Measurements from ENCODE around the gene UCK1.
A peak's percentile ranks its signal among the peaks of the same experiment; 100 is the strongest.

Gene UCK1

DNA sequence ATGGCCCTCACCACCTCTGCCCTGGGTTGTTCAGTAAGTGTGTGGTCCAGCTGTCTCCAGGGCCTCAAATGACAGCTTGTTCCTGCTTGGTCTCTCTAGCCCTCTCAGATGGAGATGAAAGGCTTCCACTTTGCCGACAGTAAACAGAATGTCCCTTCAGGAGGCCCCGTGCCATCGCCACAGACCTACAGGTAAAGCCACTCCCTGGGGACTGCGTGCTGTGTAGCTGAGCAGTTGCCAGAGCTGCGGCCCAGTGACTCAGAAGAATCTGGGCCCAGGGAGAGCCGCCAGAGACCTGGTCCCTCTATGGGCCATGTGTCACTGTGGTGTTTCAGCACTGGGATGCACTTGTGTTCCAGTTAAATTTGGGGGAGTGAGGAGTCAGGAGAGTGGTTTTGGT is 39.0 kb downstream of the UCK1 start:
- no peak for DNase-seq

DNA sequence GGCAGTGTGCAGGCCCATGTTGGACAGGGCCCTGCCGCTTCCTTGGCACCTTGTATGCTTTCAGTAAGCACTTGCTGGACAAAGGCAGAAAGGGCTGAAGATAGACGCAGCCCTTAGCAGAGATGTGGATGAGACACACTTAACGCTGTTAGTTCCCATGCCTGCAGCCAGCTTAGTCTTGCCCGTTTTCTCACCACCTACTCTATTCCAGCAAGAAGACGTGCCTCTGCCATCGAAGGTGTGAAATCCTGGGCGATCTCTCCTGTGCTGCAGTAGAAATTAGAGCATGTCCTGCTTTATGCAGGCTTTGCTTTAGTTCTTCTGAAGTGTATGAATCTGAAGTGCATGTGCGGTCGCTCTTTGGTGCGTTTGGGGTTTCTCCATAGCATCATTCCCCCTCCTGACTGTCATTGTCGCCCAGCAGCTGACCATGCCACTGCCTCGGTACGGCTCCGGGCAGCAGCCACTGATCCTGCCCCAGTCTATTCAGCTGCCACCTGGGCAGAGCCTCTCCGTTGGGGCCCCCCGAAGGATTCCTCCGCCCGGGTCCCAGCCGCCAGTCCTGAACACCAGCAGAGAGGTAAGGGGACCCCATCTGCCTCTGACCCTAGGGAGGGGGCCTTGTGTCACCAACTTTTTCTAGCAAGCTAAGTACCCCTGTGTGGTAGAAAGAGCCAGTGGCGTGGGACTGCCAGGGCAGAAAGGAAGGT is 39.9 kb downstream of the UCK1 start:
- DNase-seq = no peak

DNA sequence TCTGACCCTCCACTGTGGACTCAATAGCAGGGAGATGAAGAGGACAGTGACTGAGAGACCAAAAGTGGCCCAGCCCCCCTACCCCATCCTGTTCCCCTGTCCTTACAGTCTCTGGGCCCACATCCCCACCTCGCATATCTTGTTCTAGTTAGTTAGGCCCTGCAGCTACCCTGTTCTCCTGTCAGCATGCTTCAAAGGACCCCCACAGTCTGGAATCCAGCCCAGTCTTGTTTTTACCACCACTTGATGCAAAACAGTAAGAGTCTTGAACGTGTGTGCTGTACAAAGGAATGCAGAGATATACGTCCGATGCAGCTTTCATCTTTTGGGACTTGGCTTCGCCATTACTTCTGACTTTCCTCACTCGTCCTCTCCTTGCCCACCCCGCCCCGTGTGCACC is 40.5 kb downstream of the UCK1 start:
- no peak for DNase-seq

DNA sequence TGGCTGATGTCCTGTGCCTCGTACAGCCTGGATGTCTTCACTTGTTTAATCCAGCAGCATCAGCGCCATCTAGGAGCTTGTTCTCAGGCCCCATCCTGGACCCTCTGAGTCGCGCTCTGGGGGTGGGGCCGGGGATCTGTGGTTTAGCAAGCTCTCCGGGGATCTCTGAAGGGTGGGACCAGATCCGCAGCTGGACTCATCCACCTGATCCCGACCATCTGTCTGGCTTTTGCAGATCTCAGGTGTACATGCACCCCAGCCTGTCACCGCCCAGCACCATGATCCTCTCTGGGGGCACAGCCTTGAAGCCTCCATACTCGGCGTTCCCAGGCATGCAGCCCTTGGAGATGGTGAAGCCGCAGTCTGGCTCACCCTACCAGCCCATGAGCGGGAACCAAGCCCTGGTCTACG is 43.4 kb downstream of the UCK1 start:
- no peak for DNase-seq

DNA sequence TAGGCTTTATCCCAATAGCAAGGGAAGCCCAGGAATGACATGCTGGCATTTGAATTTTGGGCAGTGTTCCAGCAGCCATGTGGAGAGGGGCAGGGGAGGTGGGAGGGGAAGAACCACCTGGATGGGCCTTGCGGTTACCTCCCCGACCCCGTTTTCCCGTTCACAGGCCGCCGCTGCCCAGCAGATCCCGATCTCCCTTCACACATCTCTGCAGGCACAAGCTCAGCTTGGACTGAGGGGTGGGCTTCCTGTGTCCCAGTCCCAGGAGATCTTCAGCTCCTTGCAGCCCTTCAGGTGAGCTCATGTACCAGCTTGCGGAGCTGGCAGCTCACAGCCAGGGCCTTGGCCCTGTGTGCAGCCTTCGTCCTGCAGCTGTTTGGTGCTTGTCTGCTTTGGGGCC is 44.1 kb downstream of the UCK1 start:
- no peak for DNase-seq

DNA sequence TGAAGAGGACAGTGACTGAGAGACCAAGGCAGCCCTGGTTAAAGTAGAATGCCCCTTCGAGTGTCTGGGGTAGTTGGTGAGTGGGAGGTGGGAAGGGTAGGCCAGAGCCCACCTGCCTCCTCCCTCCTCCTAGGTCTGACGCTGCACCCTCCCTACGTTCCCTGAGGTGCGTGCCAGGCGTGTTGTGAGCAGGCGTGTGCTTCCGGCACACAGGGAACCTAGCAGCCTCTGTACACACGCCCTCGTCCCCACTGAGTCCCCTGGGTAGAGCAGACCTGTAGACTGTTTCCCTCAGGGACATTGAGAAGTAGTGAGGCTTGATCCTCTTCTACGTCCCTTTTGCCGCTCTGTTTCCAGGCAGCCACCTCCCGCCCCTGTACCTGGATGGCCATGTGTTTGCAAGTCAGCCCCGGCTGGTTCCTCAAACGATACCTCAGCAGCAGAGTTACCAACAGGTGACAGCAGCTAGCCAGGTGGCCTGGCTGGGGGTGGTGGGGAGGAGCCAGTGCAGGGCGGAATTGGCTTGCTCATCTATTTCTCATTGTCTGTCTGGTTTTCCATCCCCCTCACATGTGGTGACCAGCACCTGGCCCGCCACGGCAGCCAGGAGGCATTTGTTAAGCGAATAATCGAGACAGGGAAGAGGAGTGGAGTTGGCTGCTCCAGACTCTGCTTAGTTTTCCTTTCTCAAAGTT is 45.2 kb downstream of the UCK1 start:
- peak; percentile 81 for DNase-seq

DNA sequence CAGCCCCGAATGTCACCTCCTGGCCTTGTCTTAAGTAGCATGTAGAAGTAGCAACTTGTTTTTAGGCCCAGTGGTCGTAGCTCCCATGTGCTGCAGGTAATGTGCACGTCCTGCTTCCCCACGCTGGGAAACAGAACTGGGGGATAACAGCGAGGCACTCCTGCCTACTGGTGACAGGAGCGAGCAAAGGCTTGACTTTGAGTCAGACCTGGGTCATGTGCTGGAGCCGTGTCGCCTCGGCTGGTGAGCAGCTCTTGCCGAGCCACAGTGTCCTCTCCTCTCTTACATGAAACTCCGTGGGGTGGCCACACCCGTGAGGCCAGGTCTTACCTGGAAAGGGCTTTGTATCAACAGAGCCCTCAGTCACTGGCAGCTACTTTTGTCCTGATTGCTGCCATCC is 45.9 kb downstream of the UCK1 start:
- no peak for DNase-seq

DNA sequence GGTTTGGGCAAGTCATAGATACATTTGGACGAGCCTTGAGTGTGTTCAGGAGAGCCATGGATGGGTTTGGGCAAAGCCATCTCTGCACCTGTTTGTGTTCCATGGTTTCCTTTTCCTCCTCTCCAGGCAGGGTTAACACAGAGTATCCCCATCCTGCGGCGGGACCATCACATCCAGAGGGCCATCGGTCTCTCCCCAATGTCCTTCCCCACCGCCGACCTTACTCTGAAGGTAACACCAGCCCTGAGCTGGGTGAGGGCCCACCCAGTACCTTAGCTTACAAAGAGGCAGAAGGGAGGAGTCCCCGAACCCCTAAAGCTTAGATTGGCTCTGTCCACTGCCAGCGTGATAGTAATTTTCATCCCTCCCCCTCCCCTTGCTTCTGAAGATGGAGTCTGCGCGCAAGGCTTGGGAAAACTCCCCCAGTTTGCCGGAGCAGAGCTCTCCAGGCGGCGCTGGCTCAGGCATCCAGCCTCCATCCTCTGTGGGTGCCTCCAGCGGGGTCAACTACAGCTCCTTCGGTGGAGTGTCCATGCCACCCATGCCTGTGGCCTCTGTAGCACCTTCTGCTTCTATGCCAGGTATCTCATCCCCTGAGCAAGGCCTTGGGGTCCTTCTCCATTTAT is 46.4 kb downstream of the UCK1 start:
- DNase-seq = no peak

DNA sequence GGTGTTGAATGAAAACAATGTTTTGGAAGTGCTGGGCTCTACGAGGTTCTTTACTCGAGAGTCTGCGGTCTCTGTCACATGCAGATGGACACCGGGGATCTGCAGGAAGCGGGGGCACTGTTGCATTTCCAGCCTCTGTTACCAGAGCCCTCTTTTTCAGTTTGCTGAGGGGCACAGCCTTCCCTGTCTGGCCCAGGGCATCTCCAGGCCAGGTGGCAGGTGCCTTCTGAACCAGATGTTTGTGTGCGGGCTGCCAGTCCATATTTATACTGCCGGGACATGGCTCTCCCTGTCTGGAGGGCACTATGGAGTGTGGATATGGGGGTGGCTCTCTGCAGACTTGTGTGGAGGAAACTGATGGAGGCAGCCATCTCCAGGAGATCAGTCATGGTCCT is 47.0 kb downstream of the UCK1 start:
- DNase-seq = no peak

DNA sequence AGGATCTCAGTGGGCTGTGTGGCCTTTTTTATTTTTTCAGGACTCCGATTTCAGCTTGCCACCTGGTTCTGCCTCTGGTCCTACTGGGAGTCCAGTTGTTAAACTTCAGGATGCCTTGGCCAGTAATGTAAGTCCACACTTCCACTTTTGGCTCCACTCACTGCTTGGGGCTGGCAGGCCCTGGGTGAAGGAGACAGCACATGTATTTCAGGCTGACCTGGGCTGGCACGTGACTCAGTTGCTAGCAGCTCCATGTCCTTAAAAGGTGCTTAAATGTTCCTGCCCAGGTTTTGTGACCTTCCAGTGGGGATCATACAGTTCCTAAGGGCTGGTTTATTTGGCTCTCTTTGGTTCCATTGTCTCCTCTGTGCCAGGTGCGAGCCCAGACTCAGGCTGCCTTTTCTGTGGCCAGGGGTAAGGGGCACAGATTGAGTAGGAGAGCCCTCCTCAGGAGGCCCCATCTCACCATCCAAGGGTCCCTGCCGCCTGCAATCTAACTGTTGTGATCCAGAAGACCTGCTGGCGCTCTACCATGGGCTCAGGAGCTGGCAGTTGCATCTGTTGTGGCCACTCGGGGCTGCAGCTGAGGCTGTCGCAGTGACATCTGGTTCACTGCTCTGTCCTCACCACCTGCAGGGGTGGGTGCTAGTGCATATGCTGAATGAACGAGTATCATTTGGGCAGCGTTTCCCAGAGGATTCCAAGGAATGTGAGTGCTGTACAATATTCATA is 47.6 kb downstream of the UCK1 start:
- no peak for DNase-seq

DNA sequence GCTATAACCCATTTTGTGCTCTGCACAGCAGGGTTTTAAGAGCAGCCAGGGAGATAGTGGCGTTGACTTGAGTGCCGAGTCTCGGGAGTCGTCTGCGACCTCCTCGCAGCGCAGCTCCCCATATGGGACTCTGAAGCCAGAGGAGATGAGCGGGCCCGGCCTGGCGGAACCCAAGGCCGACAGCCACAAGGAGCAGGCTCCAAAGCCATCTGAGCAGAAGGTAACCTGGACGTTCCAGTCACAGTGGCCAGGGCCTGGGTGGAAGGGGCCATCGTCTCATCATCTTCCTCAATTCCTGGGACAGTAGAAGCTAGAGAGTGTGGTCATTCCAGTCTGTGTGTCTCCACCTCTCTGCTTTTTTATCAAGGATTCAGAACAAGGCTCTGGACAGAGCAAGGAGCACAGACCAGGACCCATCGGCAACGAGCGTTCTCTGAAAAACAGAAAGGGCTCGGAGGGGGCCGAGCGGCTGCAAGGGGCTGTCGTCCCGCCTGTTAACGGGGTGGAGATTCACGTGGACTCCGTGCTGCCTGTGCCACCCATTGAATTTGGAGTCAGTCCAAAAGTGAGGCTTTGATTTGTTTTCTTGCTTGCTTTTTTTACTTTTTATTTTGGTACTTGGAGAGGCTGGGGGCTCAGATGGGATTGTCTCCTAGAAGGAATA is 48.6 kb downstream of the UCK1 start:
- no peak for DNase-seq

DNA sequence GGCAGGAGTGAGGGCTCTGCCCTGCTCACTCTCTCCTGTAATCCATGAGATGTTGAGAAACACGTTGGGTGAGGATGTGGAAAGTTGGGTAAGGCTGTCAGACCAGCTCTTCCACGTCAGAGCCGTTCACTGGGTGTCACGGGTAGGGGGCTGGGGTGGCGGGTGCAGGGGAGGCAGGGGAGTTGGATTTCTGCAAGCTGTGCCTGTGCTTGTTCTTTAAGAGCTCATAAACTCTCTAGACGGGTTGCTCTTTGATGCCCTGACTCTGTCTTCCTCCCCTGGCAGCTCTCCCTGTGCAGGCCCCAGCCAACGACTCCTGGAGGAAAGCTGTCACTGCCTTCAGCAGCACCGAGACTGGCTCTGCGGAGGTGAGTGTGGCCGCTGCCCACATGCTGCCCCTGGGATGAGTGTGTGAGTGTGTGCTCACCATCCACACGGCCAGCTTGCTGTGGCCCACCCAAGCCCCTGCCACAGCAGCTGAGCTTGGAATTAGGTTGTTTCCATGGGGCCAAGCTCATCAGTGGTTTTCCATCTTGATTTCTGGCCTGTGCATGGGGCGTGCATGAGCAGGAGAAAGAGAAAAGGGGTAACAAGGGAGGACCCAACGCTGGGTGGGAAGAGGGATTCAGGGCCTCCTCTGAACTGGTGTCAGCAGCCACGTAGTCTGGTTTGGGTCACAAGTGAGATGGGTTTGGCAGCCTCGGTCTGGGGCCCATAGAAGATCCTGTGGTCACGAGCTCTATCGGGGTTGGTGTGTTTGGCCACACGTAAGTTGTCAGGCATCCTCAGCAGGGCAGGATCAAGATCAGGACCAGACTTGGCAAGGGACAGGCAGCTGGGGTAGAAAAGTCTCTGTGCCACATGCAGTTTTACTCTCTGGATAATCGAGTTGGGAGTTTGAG is 49.4 kb downstream of the UCK1 start:
- no peak for DNase-seq

DNA sequence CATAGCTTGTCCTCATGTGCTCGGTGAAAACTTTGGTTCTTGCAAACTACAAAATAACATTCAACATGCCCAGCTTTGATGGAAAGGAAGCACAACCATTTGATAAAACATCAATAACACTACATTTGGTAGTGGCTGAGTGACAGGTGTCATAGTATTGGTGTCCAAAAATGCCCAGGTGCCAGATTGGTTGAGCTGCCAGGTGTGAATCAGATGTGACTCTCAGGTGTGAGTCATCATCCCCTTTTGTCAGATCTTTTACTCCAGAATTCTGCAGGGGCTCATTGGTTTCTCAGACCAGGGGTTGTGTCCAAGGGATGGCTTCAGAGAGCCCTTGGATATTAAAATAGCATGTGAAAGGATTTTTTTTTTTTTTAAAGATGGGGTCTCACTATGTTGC is 50.8 kb downstream of the UCK1 start:
- DNase-seq = no peak

DNA sequence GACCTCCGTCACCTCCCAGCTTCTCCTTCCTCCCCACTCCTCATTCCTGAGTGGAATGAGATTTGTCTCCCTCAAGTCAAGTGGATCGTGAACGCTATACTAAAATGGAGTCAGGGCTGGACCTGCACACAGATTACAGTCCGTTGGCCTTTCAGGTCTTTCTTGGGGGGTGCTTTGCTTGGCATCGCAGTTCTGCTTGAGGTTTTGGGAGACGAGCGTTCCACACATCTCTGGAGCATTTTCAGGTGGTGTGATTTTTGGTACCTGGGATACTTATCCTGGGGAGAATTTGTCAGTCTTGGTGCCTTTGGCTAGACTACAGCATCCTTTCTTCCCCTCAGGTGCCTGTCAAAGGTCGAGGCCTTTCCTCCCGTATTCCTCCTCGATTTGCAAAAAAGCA is 52.2 kb downstream of the UCK1 start:
- DNase-seq = no peak

DNA sequence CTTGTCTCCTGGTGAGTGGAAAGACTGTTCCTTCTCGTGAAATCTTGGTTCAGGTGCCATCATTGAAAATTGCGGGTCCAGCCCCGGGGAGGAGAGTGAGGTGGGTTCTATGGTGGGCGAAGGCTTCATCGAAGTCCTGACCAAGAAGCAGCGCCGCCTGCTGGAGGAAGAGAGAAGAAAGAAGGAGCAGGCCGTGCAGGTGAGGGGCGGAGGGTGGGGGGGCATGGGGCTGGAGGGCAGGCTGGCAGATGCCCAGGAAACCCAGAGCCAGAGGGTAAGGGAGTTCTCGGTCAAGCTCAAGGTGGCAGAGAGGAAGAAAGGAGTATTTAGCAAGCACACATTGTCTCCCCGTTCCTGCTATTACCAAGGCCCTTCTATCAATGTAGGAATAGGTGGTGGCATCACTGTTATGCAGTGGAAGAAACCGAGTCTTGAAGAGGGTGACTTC is 52.6 kb downstream of the UCK1 start:
- peak; percentile 15 for DNase-seq

DNA sequence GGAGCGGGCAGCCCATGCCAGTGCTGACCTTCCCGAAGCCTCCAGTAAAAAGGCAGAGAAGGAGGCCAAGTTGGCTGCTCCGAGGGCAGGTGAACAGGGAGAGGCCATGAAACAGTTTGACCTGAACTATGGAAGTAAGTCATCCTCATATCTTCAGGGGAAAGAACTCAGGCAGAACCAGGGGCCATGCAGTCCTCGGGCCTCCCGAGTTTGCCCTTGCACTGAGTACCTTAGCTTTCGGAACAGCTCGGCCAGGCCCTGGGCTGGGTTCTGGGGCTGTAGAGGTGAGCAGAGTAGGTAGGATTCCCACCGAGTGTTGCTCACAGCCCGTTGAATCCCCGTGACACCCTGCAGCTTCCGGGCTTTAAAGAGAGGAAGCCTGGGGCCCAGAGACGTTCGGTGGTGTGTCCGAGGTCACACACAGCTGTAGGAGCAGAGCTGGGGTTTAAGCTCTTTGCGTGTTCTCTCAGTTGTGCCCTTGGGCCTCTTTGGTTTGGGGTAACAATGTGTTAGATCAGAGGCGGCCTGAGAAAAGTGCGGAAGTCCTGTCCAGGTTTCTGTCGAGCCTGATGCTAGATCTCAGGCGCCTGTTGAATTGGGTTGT is 53.1 kb downstream of the UCK1 start:
- no peak for DNase-seq

DNA sequence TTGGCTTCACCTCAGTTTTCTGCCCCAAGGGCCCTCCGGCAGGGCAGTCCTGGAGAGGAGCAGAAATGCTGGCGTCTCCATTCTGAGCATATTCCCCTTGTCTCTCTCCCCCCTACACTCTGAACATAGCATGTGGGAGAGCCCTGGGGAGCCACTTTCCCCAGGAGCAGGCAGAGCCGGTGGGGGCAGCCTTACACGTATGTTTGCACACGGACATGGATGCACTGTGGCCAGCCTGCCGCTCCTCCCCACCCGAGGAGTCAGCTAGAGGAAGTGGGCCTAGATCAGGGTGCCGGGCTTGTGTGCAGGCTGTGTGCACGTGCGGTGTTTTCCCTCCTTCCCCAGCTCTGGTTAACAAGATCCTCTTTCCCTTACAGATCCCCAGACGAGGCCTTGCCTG is 53.7 kb downstream of the UCK1 start:
- DNase-seq = no peak

DNA sequence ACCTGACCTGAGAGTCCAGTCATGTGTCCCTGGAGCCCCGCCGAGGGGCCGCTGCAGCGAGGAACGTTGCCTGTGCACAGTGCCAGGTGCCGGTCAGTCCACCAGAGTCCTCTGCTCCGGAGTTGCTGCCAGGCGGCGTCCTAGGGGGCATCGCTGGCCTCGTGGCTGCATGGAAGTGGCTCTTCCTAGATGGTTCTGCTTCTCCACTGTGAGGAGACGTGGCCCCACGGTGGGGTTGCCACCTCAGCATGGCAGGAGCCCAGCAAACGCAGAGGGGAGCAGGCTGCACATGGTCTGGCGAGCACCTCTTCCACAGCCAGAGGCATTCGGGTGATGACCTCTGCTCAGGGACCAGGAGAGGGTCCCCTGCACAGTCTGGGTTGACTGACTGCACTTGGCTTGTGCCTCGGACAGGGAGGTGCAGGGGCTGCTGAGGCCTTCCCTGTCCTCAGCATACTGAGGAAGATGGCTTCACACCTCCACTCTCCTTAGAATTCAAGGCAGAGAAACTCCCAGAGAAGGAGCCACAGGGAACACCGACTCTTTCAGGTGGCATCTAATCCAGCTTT is 54.2 kb downstream of the UCK1 start:
- DNase-seq = no peak

DNA sequence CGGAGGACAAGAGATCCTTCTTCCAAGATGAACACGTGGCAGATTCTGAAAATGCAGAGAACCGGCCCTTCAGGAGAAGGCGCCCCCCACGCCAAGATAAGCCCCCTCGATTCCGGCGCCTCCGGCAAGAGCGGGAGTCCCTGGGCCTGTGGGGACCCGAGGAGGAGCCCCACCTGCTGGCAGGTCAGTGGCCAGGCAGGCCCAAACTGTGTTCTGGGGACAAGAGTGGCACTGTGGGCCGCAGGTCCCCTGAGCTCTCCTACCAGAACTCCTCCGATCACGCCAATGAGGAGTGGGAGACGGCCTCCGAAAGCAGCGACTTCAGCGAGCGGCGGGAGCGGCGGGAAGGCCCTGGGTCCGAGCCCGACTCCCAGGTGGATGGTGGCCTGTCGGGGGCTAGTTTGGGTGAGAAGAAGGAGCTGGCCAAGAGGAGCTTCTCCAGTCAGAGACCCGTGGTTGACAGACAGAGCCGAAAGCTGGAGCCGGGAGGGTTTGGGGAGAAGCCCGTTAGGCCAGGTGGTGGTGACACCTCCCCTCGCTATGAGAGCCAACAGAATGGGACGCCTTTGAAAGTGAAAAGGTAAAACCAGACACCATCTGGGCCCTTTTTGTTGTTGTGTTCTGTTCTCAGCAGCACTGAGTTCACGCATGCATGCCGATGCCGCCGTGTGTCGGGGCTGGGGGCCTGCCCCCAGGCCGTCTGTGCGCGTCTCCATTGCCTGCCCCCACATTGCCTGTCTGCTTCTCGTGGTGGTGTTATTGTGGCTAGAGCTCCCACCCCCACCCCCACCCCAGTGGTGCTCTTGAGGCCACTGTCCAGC is 54.9 kb downstream of the UCK1 start:
- DNase-seq = no peak

All from NCI-H146 (cell line).